Panc1 (cell line): ENCODE measurements around the gene LIPC. TPM values are rescaled to one million over a fixed set of nuclear protein-coding genes. Genes with fewer than 3 reads are reported as not detected.

Experiments used
- ATAC-seq: fragments of 200-7000 bp; cut with Tn5 transposase; 2 replicates; pipeline ENCODE4 v1.9.1; 2020; ENCODE audit warnings: mild to moderate bottlenecking, moderate library complexity
- BruUV-seq: library from RNA; stranded (reverse); fragments of 400-500 nt; replicated peaks from 2 replicates; lab custom pipeline; 2021; lab: Mats Ljungman, UMichigan
- CTCF ChIA-PET: fragments of 300-600 bp; sonication (Branson Sonifier 250); formaldehyde crosslinking; loops from one replicate; lab custom pipeline; 2022; ENCODE audit warnings: antibody characterized with exemption; lab: Charles Lee
- POLR2A ChIA-PET: fragments of 300-600 bp; sonication (Branson Sonifier 250); formaldehyde crosslinking; loops from one replicate; lab custom pipeline; 2022; ENCODE audit warnings: antibody characterized with exemption; lab: Charles Lee
- DNase-seq: peaks from one replicate; pipeline ENCODE4 v3.0.0-alpha.2; 2010; ENCODE audit warnings: low read depth, low spot score
- H3K27ac ChIP-seq: 2 replicates; pipeline ENCODE4 v1.5.1; 2011; ENCODE audit warnings: mild to moderate bottlenecking, low read length, inconsistent platforms
- H3K27me3 ChIP-seq: fragments of 200-500 bp; sonication (Bioruptor generic); 2 replicates; pipeline ENCODE4 v1.6.0; 2014; ENCODE audit warnings: low read length, inconsistent platforms; ENCODE audit not compliant: control insufficient read depth, insufficient read depth
- H3K36me3 ChIP-seq: fragments of 200-500 bp; sonication (Bioruptor generic); 2 replicates; pipeline ENCODE4 v1.5.1; 2014; ENCODE audit warnings: inconsistent platforms, mild to moderate bottlenecking, low read length, moderate library complexity; ENCODE audit not compliant: control insufficient read depth, insufficient read depth
- H3K4me1 ChIP-seq: 2 replicates; pipeline ENCODE4 v1.5.1; 2011; ENCODE audit warnings: inconsistent platforms, mild to moderate bottlenecking, low read length, moderate library complexity; ENCODE audit not compliant: control insufficient read depth, insufficient read depth
- H3K4me3 ChIP-seq, 2 experiments: 2 replicates each; pipeline ENCODE4 v1.5.1; 2011 to 2012; ENCODE audit warnings: low read depth in 2 of 2, low read length in 2 of 2, mild to moderate bottlenecking in 2 of 2, inconsistent platforms in 1 of 2, moderate library complexity in 1 of 2
- H3K9me3 ChIP-seq: fragments of 200-500 bp; sonication (Bioruptor generic); 2 replicates; pipeline ENCODE4 v1.5.1; 2014; ENCODE audit warnings: low read depth, mild to moderate bottlenecking, inconsistent platforms, low read length, moderate library complexity; ENCODE audit not compliant: control insufficient read depth, insufficient read depth
- POLR2AphosphoS5 ChIP-seq: IDR thresholded peaks from 2 replicates; pipeline ENCODE4 v1.6.1; 2012; ENCODE audit warnings: mild to moderate bottlenecking, low read depth, low read length, moderate library complexity
- SIN3A ChIP-seq: IDR thresholded peaks from 2 replicates; pipeline ENCODE4 v1.6.1; 2012; ENCODE audit warnings: low read depth, mild to moderate bottlenecking, low read length, moderate library complexity, borderline replicate concordance; ENCODE audit not compliant: insufficient read depth
- TCF7L2 ChIP-seq: IDR thresholded peaks from 2 replicates; pipeline ENCODE4 v1.6.1; 2011; ENCODE audit warnings: mild to moderate bottlenecking, low read depth, low read length, inconsistent platforms
- in situ Hi-C: cut with HindIII; loops from 2 replicates; pipeline ENCODE4 v1.10.0; 2016; ENCODE audit warnings: low sequenced_read_pairs, low pct_unique_long_range_greater_than_20kb
- intact Hi-C: fragments of 100-400 bp; cut with micrococcal nuclease; formaldehyde crosslinking; loops from one replicate; pipeline ENCODE4 v1.10.0; 2022; ENCODE audit not compliant: unreplicated experiment
- total RNA-seq: library from RNA; stranded (reverse); gene quantifications from one replicate; pipeline ENCODE4 v1.2.1, GENCODE V29; 2021; ENCODE audit not compliant: unreplicated experiment
- TF ChIP-seq, protein P1 (sequence below): fragments of 450-650 bp; IDR thresholded peaks from 2 replicates; pipeline ENCODE4 v1.5.1; 2017; ENCODE audit warnings: mild to moderate bottlenecking
- TF ChIP-seq, protein P2 (sequence below), 2 experiments: IDR thresholded peaks; 2 replicates each; pipeline ENCODE4 v1.6.1; 2011 to 2012; ENCODE audit warnings: low read depth in 2 of 2, control low read depth in 1 of 2, low read length in 1 of 2, mild to moderate bottlenecking in 1 of 2, moderate library complexity in 1 of 2; ENCODE audit not compliant: insufficient read depth in 1 of 2

LIPC gene
- total RNA-seq, 1 experiment from 2014 or later = not detected

DNA sequence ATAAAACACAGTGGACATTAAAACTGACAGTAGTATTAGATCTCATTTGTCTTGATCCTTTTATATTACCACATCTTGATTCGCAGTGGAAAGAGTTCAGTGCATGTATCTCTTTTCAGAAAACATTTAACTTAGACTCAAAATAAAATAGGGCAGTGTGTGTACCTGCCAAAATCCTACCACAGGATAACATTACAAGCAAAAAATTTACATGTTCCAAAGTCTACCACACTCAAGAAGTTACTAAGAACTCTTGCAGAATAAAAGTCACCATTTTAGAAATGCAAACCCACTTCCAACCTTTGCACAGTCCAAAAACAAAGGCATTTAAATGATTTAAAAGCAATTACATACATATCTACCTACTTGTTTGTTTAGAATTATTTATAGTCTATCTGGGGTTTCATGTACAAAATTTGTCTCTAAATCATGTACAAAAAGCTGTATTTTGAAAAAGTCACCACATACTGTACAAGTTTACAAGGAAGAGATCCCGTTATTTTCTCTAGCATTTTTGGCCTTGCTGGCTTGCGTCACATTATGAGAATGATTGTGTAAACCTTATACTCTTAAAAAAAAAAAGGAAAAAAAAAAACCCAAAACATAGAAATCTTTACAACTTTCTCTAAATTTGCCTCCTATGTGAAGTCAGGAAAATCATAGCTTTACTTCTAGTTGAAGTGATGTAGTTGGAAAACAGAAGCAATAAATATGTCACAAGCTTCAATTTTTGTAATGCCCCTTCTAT, 163.9 kb downstream of the LIPC start:
- BruUV-seq = no TSS peak
- no peak overlapping the region for H3K27ac ChIP-seq
- H3K36me3 ChIP-seq = peaks cover 8% of the 10 kb centered on the region; the same call in 1 of the 2 replicates
- in situ Hi-C loops = no loop called here
- TF ChIP-seq, protein P1, sequence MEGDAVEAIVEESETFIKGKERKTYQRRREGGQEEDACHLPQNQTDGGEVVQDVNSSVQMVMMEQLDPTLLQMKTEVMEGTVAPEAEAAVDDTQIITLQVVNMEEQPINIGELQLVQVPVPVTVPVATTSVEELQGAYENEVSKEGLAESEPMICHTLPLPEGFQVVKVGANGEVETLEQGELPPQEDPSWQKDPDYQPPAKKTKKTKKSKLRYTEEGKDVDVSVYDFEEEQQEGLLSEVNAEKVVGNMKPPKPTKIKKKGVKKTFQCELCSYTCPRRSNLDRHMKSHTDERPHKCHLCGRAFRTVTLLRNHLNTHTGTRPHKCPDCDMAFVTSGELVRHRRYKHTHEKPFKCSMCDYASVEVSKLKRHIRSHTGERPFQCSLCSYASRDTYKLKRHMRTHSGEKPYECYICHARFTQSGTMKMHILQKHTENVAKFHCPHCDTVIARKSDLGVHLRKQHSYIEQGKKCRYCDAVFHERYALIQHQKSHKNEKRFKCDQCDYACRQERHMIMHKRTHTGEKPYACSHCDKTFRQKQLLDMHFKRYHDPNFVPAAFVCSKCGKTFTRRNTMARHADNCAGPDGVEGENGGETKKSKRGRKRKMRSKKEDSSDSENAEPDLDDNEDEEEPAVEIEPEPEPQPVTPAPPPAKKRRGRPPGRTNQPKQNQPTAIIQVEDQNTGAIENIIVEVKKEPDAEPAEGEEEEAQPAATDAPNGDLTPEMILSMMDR = no peak
- no peak for TF ChIP-seq TCF7L2
- no peak for TF ChIP-seq POLR2AphosphoS5
- no peak for TF ChIP-seq SIN3A
- TF ChIP-seq, protein P2, sequence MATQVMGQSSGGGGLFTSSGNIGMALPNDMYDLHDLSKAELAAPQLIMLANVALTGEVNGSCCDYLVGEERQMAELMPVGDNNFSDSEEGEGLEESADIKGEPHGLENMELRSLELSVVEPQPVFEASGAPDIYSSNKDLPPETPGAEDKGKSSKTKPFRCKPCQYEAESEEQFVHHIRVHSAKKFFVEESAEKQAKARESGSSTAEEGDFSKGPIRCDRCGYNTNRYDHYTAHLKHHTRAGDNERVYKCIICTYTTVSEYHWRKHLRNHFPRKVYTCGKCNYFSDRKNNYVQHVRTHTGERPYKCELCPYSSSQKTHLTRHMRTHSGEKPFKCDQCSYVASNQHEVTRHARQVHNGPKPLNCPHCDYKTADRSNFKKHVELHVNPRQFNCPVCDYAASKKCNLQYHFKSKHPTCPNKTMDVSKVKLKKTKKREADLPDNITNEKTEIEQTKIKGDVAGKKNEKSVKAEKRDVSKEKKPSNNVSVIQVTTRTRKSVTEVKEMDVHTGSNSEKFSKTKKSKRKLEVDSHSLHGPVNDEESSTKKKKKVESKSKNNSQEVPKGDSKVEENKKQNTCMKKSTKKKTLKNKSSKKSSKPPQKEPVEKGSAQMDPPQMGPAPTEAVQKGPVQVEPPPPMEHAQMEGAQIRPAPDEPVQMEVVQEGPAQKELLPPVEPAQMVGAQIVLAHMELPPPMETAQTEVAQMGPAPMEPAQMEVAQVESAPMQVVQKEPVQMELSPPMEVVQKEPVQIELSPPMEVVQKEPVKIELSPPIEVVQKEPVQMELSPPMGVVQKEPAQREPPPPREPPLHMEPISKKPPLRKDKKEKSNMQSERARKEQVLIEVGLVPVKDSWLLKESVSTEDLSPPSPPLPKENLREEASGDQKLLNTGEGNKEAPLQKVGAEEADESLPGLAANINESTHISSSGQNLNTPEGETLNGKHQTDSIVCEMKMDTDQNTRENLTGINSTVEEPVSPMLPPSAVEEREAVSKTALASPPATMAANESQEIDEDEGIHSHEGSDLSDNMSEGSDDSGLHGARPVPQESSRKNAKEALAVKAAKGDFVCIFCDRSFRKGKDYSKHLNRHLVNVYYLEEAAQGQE (IDR thresholded peaks at IDR 0.05; ENCODE audit: insufficient read depth in 1 of 2, low read depth in 2 of 2, low read length in 1 of 2) = no peak
- no peaks in the 10 kb centered on the region for H3K9me3 ChIP-seq
- H3K4me3 ChIP-seq = no peak overlapping the region
- ATAC-seq = no peak
- CTCF ChIA-PET = no interaction called here
- POLR2A ChIA-PET = interaction anchor here (0.6 kb wide), 1 partner anchor 136 kb away, joined by 5 read pairs; no protein-coding TSS in a partner anchor
- intact Hi-C loops = no loop called here
- H3K4me1 ChIP-seq = 0 out of 2 replicates have a peak, but pooled peaks cover 3% of the 10 kb centered on the region
- no peaks in the 10 kb centered on the region for H3K27me3 ChIP-seq
- no peak for DNase-seq

DNA sequence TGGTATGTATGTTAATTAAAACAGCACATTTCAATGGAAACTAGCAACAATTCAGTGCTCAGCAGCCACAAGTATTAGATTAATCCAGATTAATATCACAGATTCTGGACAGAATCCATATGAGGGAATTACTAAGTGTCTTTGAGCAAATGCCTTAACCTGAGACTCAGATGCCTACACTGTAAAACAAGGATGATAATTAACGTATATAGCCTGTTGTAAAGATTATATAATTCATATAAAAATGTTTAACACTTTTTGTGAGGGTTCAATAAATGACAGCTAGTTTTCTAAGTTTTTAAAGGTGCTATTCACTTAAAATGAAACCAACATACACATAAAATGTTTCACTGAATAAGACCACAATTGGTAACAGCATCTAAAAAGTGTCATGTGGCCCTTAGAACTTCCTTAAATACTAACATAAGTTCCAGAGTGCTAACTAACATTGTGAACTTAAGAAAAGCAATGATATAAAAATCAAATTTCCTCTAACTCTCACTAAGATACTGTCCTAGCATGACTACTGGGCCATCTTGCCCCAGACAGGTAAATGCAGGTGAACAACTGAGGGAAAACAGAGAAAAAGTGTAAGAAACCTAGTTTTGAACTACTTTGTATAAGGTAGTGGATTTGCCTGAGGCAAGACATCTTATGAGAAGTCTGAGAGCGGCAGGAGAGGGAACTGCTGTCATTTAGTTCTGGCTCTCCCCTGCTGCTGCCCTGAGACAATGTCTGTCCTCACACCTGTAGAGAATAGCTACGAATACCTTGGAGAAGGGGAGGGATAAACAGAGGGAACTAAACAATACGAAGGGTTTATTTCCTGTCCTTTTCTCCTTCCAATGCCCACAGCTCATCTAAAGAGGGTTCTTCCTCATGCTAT, 166.4 kb downstream of the LIPC start:
- ChIA-PET POLR2A (no interaction called here), CTCF (no interaction called here)
- H3K4me1 ChIP-seq = no peaks in the 10 kb centered on the region
- no TSS peak for BruUV-seq
- intact Hi-C loops (no loop called here), in situ Hi-C loops (no loop called here)
- ATAC-seq (no peak), DNase-seq (no peak)
- H3K27me3 ChIP-seq = no peaks in the 10 kb centered on the region
- TF ChIP-seq POLR2AphosphoS5 (no peak), SIN3A (no peak), TCF7L2 (no peak)
- no peak overlapping the region for H3K27ac ChIP-seq
- H3K9me3 ChIP-seq = no peaks in the 10 kb centered on the region
- peaks cover 8% of the 10 kb centered on the region; the same call in 1 of the 2 replicates for H3K36me3 ChIP-seq
- no peak overlapping the region for H3K4me3 ChIP-seq
